SK-N-SH treated with all-trans-retinoic acid at 6 μM for 48 hours (cell line): ENCODE results near the gene SEMA3F.

Source experiments
- ATAC-seq: fragments of 200-7000 bp; cut with Tn5 transposase; 3 replicates; pipeline ENCODE4 v1.9.1; 2020; ENCODE audit warnings: mild to moderate bottlenecking, moderate library complexity
- ARNTL ChIP-seq: fragments of 450-650 bp; formaldehyde crosslinking; IDR thresholded peaks from 2 replicates; pipeline ENCODE4 v1.5.0; 2020; ENCODE audit warnings: low read depth, mild to moderate bottlenecking, moderate library complexity, borderline replicate concordance
- BACH2 ChIP-seq: fragments of 250-450 bp; sonication (Bioruptor Pico); IDR thresholded peaks from 2 replicates; pipeline ENCODE4 v1.9.0; 2021; ENCODE audit warnings: mild to moderate bottlenecking, borderline replicate concordance
- CREB5 ChIP-seq: fragments of 250-450 bp; sonication (Bioruptor Pico); IDR thresholded peaks from 2 replicates; pipeline ENCODE4 v1.5.1; 2020; ENCODE audit warnings: low read depth, mild to moderate bottlenecking, moderate library complexity
- ESRRG ChIP-seq: fragments of 250-450 bp; sonication (Bioruptor Pico); IDR thresholded peaks from 2 replicates; pipeline ENCODE4 v1.6.1; 2021; ENCODE audit warnings: mild to moderate bottlenecking
- GLIS3 ChIP-seq: fragments of 250-450 bp; sonication (Bioruptor Pico); IDR thresholded peaks from 2 replicates; pipeline ENCODE4 v1.5.0; 2020; ENCODE audit warnings: mild to moderate bottlenecking, moderate library complexity
- ISL1 ChIP-seq: fragments of 250-450 bp; sonication (Bioruptor Pico); IDR thresholded peaks from 2 replicates; pipeline ENCODE4 v2.1.2; 2022; ENCODE audit warnings: mild to moderate bottlenecking, moderate library complexity
- OSR1 ChIP-seq: fragments of 250-450 bp; sonication (Bioruptor Pico); IDR thresholded peaks from 2 replicates; pipeline ENCODE4 v1.8.0; 2022; ENCODE audit warnings: moderate library complexity, mild to moderate bottlenecking, inconsistent platforms
- POU6F1 ChIP-seq: fragments of 250-450 bp; sonication (Bioruptor Pico); IDR thresholded peaks from 2 replicates; pipeline ENCODE4 v1.8.0; 2021; ENCODE audit warnings: low read depth, mild to moderate bottlenecking, moderate library complexity, borderline replicate concordance
- RARB ChIP-seq: fragments of 250-450 bp; sonication (Bioruptor Pico); IDR thresholded peaks from 2 replicates; pipeline ENCODE4 v1.8.0; 2021; ENCODE audit warnings: mild to moderate bottlenecking, moderate library complexity
- SNAI2 ChIP-seq: fragments of 250-450 bp; sonication (Bioruptor Pico); IDR thresholded peaks from 2 replicates; pipeline ENCODE4 v1.5.0; 2020; ENCODE audit warnings: mild to moderate bottlenecking, moderate library complexity
- TCF4 ChIP-seq: fragments of 250-450 bp; sonication (Bioruptor Pico); IDR thresholded peaks from 2 replicates; pipeline ENCODE4 v1.8.0; 2021; ENCODE audit warnings: mild to moderate bottlenecking, moderate library complexity, borderline replicate concordance
- TOX ChIP-seq: fragments of 250-450 bp; sonication (Bioruptor Pico); IDR thresholded peaks from 2 replicates; pipeline ENCODE4 v1.8.0; 2021; ENCODE audit warnings: mild to moderate bottlenecking, moderate library complexity, borderline replicate concordance
- ZC3H10 ChIP-seq: fragments of 250-450 bp; sonication (Bioruptor Pico); IDR thresholded peaks from 2 replicates; pipeline ENCODE4 v1.5.1; 2021; ENCODE audit warnings: mild to moderate bottlenecking, moderate library complexity
- ZFP3 ChIP-seq: fragments of 250-450 bp; sonication (Bioruptor Pico); IDR thresholded peaks from 2 replicates; pipeline ENCODE4 v1.5.0; 2020; ENCODE audit warnings: mild to moderate bottlenecking, moderate library complexity
- ZNF565 ChIP-seq: fragments of 450-650 bp; formaldehyde crosslinking; conservative IDR thresholded peaks from 2 replicates; pipeline ENCODE4 v1.5.0; 2020; ENCODE audit warnings: low read depth, mild to moderate bottlenecking, moderate library complexity
- ZNF70 ChIP-seq: fragments of 450-650 bp; formaldehyde crosslinking; IDR thresholded peaks from 2 replicates; pipeline ENCODE4 v1.5.0; 2020; ENCODE audit warnings: mild to moderate bottlenecking, moderate library complexity
- ZNF8 ChIP-seq: fragments of 450-650 bp; formaldehyde crosslinking; IDR thresholded peaks from 2 replicates; pipeline ENCODE4 v1.5.0; 2020; ENCODE audit warnings: mild to moderate bottlenecking, moderate library complexity
- TF ChIP-seq, protein P1 (sequence below): fragments of 250-450 bp; sonication (Bioruptor Pico); IDR thresholded peaks from 2 replicates; pipeline ENCODE4 v1.5.1; 2021; ENCODE audit warnings: mild to moderate bottlenecking, moderate library complexity
- TF ChIP-seq, protein P2 (sequence below): fragments of 250-450 bp; sonication (Bioruptor Pico); IDR thresholded peaks from 2 replicates; pipeline ENCODE4 v1.8.0; 2020; ENCODE audit warnings: mild to moderate bottlenecking, moderate library complexity, borderline replicate concordance
- TF ChIP-seq, protein P3 (sequence below): fragments of 250-450 bp; sonication (Bioruptor Pico); IDR thresholded peaks from 2 replicates; pipeline ENCODE4 v1.5.0; 2020; ENCODE audit warnings: mild to moderate bottlenecking, moderate library complexity

Gene SEMA3F

GRCh38 chr3:50193286-50193685 lies 38.2 kb downstream of the SEMA3F start (continued):
- TF ChIP-seq TOX (CRISPR knock-in tag) (no peak), BACH2 (CRISPR knock-in tag) (no peak), GLIS3 (CRISPR knock-in tag) (no peak), RARB (CRISPR knock-in tag) (no peak), ARNTL (CRISPR knock-in tag) (no peak), ESRRG (CRISPR knock-in tag) (no peak), ZNF565 (no peak)
- TF ChIP-seq, protein P1, sequence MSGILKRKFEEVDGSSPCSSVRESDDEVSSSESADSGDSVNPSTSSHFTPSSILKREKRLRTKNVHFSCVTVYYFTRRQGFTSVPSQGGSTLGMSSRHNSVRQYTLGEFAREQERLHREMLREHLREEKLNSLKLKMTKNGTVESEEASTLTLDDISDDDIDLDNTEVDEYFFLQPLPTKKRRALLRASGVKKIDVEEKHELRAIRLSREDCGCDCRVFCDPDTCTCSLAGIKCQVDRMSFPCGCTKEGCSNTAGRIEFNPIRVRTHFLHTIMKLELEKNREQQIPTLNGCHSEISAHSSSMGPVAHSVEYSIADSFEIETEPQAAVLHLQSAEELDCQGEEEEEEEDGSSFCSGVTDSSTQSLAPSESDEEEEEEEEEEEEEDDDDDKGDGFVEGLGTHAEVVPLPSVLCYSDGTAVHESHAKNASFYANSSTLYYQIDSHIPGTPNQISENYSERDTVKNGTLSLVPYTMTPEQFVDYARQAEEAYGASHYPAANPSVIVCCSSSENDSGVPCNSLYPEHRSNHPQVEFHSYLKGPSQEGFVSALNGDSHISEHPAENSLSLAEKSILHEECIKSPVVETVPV (CRISPR knock-in tag), result no peak

GRCh38 chr3:50193746-50194127 lies 38.6 kb downstream of the SEMA3F start:
- TF ChIP-seq TOX (CRISPR knock-in tag) (no peak), ARNTL (CRISPR knock-in tag) (no peak), ESRRG (CRISPR knock-in tag) (no peak), RARB (CRISPR knock-in tag) (no peak), BACH2 (CRISPR knock-in tag) (no peak), TCF4 (CRISPR knock-in tag) (no peak), SNAI2 (CRISPR knock-in tag) (no peak), ZFP3 (CRISPR knock-in tag) (no peak), GLIS3 (CRISPR knock-in tag) (no peak), ZC3H10 (CRISPR knock-in tag) (no peak), CREB5 (no peak), ZNF70 (CRISPR knock-in tag) (no peak), ZNF565 (no peak), OSR1 (CRISPR knock-in tag) (no peak), ZNF8 (no peak), POU6F1 (CRISPR knock-in tag) (no peak)
- TF ChIP-seq, protein P2, sequence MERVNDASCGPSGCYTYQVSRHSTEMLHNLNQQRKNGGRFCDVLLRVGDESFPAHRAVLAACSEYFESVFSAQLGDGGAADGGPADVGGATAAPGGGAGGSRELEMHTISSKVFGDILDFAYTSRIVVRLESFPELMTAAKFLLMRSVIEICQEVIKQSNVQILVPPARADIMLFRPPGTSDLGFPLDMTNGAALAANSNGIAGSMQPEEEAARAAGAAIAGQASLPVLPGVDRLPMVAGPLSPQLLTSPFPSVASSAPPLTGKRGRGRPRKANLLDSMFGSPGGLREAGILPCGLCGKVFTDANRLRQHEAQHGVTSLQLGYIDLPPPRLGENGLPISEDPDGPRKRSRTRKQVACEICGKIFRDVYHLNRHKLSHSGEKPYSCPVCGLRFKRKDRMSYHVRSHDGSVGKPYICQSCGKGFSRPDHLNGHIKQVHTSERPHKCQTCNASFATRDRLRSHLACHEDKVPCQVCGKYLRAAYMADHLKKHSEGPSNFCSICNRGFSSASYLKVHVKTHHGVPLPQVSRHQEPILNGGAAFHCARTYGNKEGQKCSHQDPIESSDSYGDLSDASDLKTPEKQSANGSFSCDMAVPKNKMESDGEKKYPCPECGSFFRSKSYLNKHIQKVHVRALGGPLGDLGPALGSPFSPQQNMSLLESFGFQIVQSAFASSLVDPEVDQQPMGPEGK (CRISPR knock-in tag), result no peak
- no peak for ATAC-seq

- ATAC-seq, result peak; percentile 78
- TF ChIP-seq BACH2 (CRISPR knock-in tag), result no peak
- TF ChIP-seq, protein P3, sequence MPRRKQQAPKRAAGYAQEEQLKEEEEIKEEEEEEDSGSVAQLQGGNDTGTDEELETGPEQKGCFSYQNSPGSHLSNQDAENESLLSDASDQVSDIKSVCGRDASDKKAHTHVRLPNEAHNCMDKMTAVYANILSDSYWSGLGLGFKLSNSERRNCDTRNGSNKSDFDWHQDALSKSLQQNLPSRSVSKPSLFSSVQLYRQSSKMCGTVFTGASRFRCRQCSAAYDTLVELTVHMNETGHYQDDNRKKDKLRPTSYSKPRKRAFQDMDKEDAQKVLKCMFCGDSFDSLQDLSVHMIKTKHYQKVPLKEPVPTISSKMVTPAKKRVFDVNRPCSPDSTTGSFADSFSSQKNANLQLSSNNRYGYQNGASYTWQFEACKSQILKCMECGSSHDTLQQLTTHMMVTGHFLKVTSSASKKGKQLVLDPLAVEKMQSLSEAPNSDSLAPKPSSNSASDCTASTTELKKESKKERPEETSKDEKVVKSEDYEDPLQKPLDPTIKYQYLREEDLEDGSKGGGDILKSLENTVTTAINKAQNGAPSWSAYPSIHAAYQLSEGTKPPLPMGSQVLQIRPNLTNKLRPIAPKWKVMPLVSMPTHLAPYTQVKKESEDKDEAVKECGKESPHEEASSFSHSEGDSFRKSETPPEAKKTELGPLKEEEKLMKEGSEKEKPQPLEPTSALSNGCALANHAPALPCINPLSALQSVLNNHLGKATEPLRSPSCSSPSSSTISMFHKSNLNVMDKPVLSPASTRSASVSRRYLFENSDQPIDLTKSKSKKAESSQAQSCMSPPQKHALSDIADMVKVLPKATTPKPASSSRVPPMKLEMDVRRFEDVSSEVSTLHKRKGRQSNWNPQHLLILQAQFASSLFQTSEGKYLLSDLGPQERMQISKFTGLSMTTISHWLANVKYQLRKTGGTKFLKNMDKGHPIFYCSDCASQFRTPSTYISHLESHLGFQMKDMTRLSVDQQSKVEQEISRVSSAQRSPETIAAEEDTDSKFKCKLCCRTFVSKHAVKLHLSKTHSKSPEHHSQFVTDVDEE (CRISPR knock-in tag), result no peak
- TF ChIP-seq ZNF8, result no peak
- TF ChIP-seq ISL1 (CRISPR knock-in tag), result no peak
- no peak for TF ChIP-seq ZNF565
- no peak for TF ChIP-seq GLIS3 (CRISPR knock-in tag)
- TF ChIP-seq TCF4 (CRISPR knock-in tag), result no peak
- TF ChIP-seq SNAI2 (CRISPR knock-in tag), result no peak
- no peak for TF ChIP-seq ZFP3 (CRISPR knock-in tag)
- no peak for TF ChIP-seq CREB5
Measured at GRCh38 chr3:50194128-50194902, 39.2 kb downstream of the SEMA3F start.
